CD14-positive monocyte (primary cell): Measurements from ENCODE around the gene RALB. TPM values are rescaled to one million over a fixed set of nuclear protein-coding genes. Genes with fewer than 3 reads are reported as not detected.

Experiments used
- DNase-seq, 3 donors: peaks; one replicate each; pipeline ENCODE4 v3.0.0-alpha.2; 2011 to 2022
- H2AFZ ChIP-seq: 2 replicates; pipeline ENCODE4 v1.6.0; 2012; ENCODE audit warnings: mild to moderate bottlenecking, low read depth, low read length, inconsistent platforms; ENCODE audit not compliant: insufficient read depth, poor library complexity, severe bottlenecking
- H3K27ac ChIP-seq, 2 donors: 1 replicate in 1 of 2; 2 replicates in 1 of 2; pipeline ENCODE4 v1.5.1; 2012 to 2013; ENCODE audit warnings: low read length in 2 of 2, control low read depth in 1 of 2, inconsistent platforms in 1 of 2, low read depth in 1 of 2, mild to moderate bottlenecking in 1 of 2
- H3K27me3 ChIP-seq, 2 donors: one replicate each; pipeline versions ENCODE4 v1.6.0 to v1.6.1; 2011 to 2013; ENCODE audit warnings: low read length in 2 of 2; ENCODE audit not compliant: control insufficient read depth in 2 of 2, insufficient read depth in 2 of 2
- H3K36me3 ChIP-seq, 2 donors: replicated peaks in 1 of 2; 1 replicate in 1 of 2; 2 replicates in 1 of 2; pipeline versions ENCODE4 v1.5.1 to v1.6.1; 2012 to 2013; ENCODE audit warnings: low read length in 2 of 2, control low read depth in 1 of 2, inconsistent platforms in 1 of 2, mild to moderate bottlenecking in 1 of 2; ENCODE audit not compliant: insufficient read depth in 2 of 2, control insufficient read depth in 1 of 2
- H3K4me1 ChIP-seq, 2 donors: 1 replicate in 1 of 2; 2 replicates in 1 of 2; pipeline versions ENCODE4 v1.5.1 to v1.6.1; 2012 to 2013; ENCODE audit warnings: low read length in 2 of 2, control low read depth in 1 of 2, inconsistent platforms in 1 of 2, mild to moderate bottlenecking in 1 of 2, moderate library complexity in 1 of 2; ENCODE audit not compliant: insufficient read depth in 2 of 2, control insufficient read depth in 1 of 2
- H3K4me2 ChIP-seq: replicated peaks from 2 replicates; pipeline ENCODE3; 2012; ENCODE audit warnings: low read length, moderate library complexity, mild to moderate bottlenecking; ENCODE audit not compliant: poor library complexity, severe bottlenecking; ENCODE audit errors: extremely low read depth
- H3K4me3 ChIP-seq, 3 experiments: fragments of 200-600 bp in 1 of 3; sonication (generic) in 1 of 3; replicated peaks in 1 of 3; 1 replicate in 2 of 3; 2 replicates in 1 of 3; pipeline ENCODE4 v1.5.1; 2011 to 2013; ENCODE audit warnings: low read length in 3 of 3, mild to moderate bottlenecking in 3 of 3, control low read depth in 2 of 3, low read depth in 2 of 3, inconsistent platforms in 1 of 3, moderate library complexity in 1 of 3
- H3K79me2 ChIP-seq: 2 replicates; pipeline ENCODE4 v1.6.0; 2012; ENCODE audit warnings: mild to moderate bottlenecking, control low read depth, inconsistent platforms, low read length, moderate library complexity; ENCODE audit not compliant: insufficient read depth
- H3K9ac ChIP-seq: 2 replicates; pipeline ENCODE4 v1.6.0; 2017; ENCODE audit warnings: low read length, mild to moderate bottlenecking; ENCODE audit not compliant: insufficient read depth, poor library complexity, severe bottlenecking
- H3K9me3 ChIP-seq, 2 donors: replicated peaks in 1 of 2; 1 replicate in 1 of 2; 2 replicates in 1 of 2; pipeline versions ENCODE4 v1.5.1 to v1.6.1; 2012 to 2013; ENCODE audit warnings: low read length in 2 of 2, control low read depth in 1 of 2; ENCODE audit not compliant: control insufficient read depth in 1 of 2, insufficient read depth in 1 of 2
- H4K20me1 ChIP-seq: 2 replicates; pipeline ENCODE4 v1.6.0; 2012; ENCODE audit warnings: mild to moderate bottlenecking, low read length, control low read depth, moderate library complexity; ENCODE audit not compliant: insufficient read depth
- H3K27ac Mint-ChIP-seq, 7 donors: one replicate each; pipeline ENCODE4 v1.8.0; 2020; ENCODE audit warnings: mild to moderate bottlenecking in 7 of 7, mixed read lengths in 7 of 7, moderate library complexity in 6 of 7, inconsistent platforms in 2 of 7
- H3K27me3 Mint-ChIP-seq, 3 donors: one replicate each; pipeline ENCODE4 v1.8.0; 2021 to 2022; ENCODE audit warnings: low read depth in 3 of 3, mild to moderate bottlenecking in 3 of 3, mixed read lengths in 3 of 3, moderate library complexity in 3 of 3, inconsistent platforms in 1 of 3
- H3K36me3 Mint-ChIP-seq, 2 donors: one replicate each; pipeline ENCODE4 v1.8.0; 2020; ENCODE audit warnings: mixed read lengths in 2 of 2, inconsistent platforms in 1 of 2, mild to moderate bottlenecking in 1 of 2
- H3K4me1 Mint-ChIP-seq: one replicate; pipeline ENCODE4 v1.8.0; 2020; ENCODE audit warnings: mild to moderate bottlenecking, mixed read lengths
- H3K4me3 Mint-ChIP-seq, 2 donors: one replicate each; pipeline ENCODE4 v1.8.0; 2020; ENCODE audit warnings: mild to moderate bottlenecking in 2 of 2, mixed read lengths in 2 of 2, moderate library complexity in 1 of 2
- H3K9me3 Mint-ChIP-seq, 7 donors: one replicate each; pipeline ENCODE4 v1.8.0; 2020 to 2022; ENCODE audit warnings: mixed read lengths in 7 of 7, mild to moderate bottlenecking in 6 of 7, moderate library complexity in 6 of 7, inconsistent platforms in 2 of 7
- WGBS: methylation state at CpG from one replicate; pipeline ENCODE4 v1.1.5; 2013; ENCODE audit warnings: missing lambda C conversion rate; ENCODE audit not compliant: insufficient coverage; 5-methylcytosine and 5-hydroxymethylcytosine counted together
- intact Hi-C, 2 donors: fragments of 100-400 bp; cut with micrococcal nuclease; formaldehyde crosslinking; loops; one replicate each; pipeline versions ENCODE4 v1.15.0 to v1.15.1; 2023
- polyA plus RNA-seq, 3 donors: library from polyadenylated mRNA; depleted of rRNA in 1 of 3; unstranded in 2 of 3; stranded (reverse) in 1 of 3; fragments of 300-500 nt in 2 of 3; fragments of >200 nt in 1 of 3; fragmentation: Illumina TruSeq in 2 of 3; gene quantifications; 1 replicate in 2 of 3; 2 replicates in 1 of 3; pipeline ENCODE4 v1.2.3, GENCODE V29; 2012 to 2021
- small RNA-seq: library from RNA; depleted of rRNA; stranded (forward); fragments of <200 nt; gene quantifications from one replicate; pipeline ENCODE3, GENCODE V24; 2012; ENCODE audit warnings: low read depth; ENCODE audit not compliant: insufficient read length
- TF ChIP-seq, protein P1 (sequence below): fragments of 200-600 bp; IDR thresholded peaks from one replicate; pipeline ENCODE4 v1.8.0; 2022; ENCODE audit warnings: antibody characterized with exemption, mild to moderate bottlenecking

Gene RALB
- polyA plus RNA-seq, 3 donors: 57.2 to 163 (median 139) TPM

- peak overlapping the region; percentile 47 for H2AFZ ChIP-seq
- no peak overlapping the region for H3K9ac ChIP-seq
- no peak overlapping the region for H3K27ac ChIP-seq
- no peaks in the 10 kb centered on the region for H4K20me1 ChIP-seq
- no peaks in the 10 kb centered on the region for H3K36me3 ChIP-seq
- no peak for DNase-seq
- no peak overlapping the region for H3K4me3 ChIP-seq
- Mint-ChIP-seq H3K4me1 (peaks cover 43% of the 10 kb centered on the region), H3K36me3 (peaks cover 9% of the 10 kb centered on the region in 2 donors), H3K9me3 (peaks cover 0 to 23% (median 8%) of the 10 kb centered on the region in 7 donors), H3K27ac (no peak overlapping the region), H3K27me3 (peaks cover 40 to 58% (median 53%) of the 10 kb centered on the region in 3 donors), H3K4me3 (peak overlapping the region in 1 of 2 donors; percentile 82)
- intact Hi-C loops: loop anchor here (10.0 kb wide), 2 partner anchors 332 to 342 kb away; no protein-coding TSS in a partner anchor
- 34% methylated on average over 5 of the region's 5 CpGs for WGBS
- peak overlapping the region; percentile 39 for H3K4me2 ChIP-seq
- peaks cover 0 to 29% of the 10 kb centered on the region in 2 donors for H3K9me3 ChIP-seq
- TF ChIP-seq, protein P1, sequence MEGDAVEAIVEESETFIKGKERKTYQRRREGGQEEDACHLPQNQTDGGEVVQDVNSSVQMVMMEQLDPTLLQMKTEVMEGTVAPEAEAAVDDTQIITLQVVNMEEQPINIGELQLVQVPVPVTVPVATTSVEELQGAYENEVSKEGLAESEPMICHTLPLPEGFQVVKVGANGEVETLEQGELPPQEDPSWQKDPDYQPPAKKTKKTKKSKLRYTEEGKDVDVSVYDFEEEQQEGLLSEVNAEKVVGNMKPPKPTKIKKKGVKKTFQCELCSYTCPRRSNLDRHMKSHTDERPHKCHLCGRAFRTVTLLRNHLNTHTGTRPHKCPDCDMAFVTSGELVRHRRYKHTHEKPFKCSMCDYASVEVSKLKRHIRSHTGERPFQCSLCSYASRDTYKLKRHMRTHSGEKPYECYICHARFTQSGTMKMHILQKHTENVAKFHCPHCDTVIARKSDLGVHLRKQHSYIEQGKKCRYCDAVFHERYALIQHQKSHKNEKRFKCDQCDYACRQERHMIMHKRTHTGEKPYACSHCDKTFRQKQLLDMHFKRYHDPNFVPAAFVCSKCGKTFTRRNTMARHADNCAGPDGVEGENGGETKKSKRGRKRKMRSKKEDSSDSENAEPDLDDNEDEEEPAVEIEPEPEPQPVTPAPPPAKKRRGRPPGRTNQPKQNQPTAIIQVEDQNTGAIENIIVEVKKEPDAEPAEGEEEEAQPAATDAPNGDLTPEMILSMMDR: no peak
- H3K27me3 ChIP-seq: peaks cover 36 to 56% of the 10 kb centered on the region in 2 donors
- no peaks in the 10 kb centered on the region for H3K79me2 ChIP-seq
- H3K4me1 ChIP-seq: peaks cover 51 to 62% of the 10 kb centered on the region in 2 donors
These were observed 90.4 kb downstream of the RALB start for GRCh38 chr2:120343100-120343432.

DNA sequence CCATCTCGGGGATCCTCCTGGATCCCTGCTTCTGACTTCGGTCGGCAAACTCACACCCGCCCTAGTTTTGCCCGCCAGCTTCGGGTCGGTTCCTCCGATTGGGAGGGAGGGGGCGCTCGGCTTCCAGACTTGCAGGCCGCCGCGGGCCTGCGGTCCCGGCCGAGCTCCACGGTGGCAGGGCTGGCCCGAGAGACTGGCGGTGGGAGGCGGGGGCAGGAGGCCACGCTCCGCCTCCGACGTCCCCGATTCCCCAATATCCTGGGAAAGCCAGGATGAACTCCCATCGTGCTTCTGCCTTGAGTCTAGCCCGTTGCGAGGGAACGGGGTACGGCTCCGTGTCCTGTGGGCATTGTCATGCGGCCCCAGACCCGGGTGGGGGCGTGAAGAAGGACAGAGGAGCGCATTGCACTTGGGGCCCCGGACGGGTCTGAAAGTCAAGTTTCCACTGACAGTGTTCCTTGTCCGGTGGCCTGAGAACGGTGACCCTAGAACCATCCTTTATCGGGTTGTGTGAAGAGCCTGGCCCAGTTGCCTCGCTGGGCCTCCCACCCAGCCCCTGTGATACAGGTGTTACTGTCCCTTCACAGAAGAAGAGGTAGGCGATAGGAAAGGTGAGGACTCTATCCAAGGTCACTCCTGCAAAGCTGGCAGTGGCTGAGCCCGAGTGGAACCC is 90.9 kb downstream of the RALB start:
- TF ChIP-seq, protein P1: peak; percentile 68
- no peaks in the 10 kb centered on the region for H3K79me2 ChIP-seq
- peak overlapping the region; percentile 45 to 82 for H3K4me3 Mint-ChIP-seq
- peaks cover 46 to 57% of the 10 kb centered on the region in 2 donors for H3K4me1 ChIP-seq
- intact Hi-C loops: loop anchor here (10.0 kb wide), 2 partner anchors 331 to 341 kb away; no protein-coding TSS in a partner anchor
- DNase-seq: peak; percentile 51 to 70 (median 63)
- peaks cover 0 to 31% of the 10 kb centered on the region in 2 donors for H3K9me3 ChIP-seq
- peak overlapping the region; percentile 47 for H2AFZ ChIP-seq
- peaks cover 42 to 61% of the 10 kb centered on the region in 2 donors for H3K27me3 ChIP-seq
- no peak overlapping the region for H3K27ac ChIP-seq
- H3K27me3 Mint-ChIP-seq: peaks cover 45 to 63% (median 58%) of the 10 kb centered on the region in 3 donors
- H3K9me3 Mint-ChIP-seq: peaks cover 0 to 26% (median 8%) of the 10 kb centered on the region in 7 donors
- peak overlapping the region; percentile 39 for H3K4me2 ChIP-seq
- peaks cover 38% of the 10 kb centered on the region for H3K4me1 Mint-ChIP-seq
- H3K36me3 Mint-ChIP-seq: peaks cover 9% of the 10 kb centered on the region in 2 donors
- no peak overlapping the region for H3K4me3 ChIP-seq
- 3% methylated on average over 41 of the region's 43 CpGs for WGBS
- H3K36me3 ChIP-seq: no peaks in the 10 kb centered on the region
- H3K27ac Mint-ChIP-seq: no peak overlapping the region
- H3K9ac ChIP-seq: no peak overlapping the region
- no peaks in the 10 kb centered on the region for H4K20me1 ChIP-seq

Small RNA genes within 50 kb of the gene (small RNA-seq; reads per million reads assigned to genes)
- not detected for gene MTND4LP14

Other genes with a start within 250 kb of the RALB start
- gene EPB41L5, start 239.8 kb upstream of the RALB start, polyA plus RNA-seq: 1 to 10 TPM; 1.4 to 2.4 (median 2.0) TPM
- 10 to 100 TPM in 2 of 3 donors, 1 to 10 TPM in 1; 9.7 to 20.4 (median 18.1) TPM for gene TMEM185B, start 29.5 kb upstream of the RALB start, polyA plus RNA-seq
- gene INHBB, start 93.3 kb downstream of the RALB start, polyA plus RNA-seq: under 1 TPM in 1 of 3 donors, not detected in 2; 0.08 TPM